ENCODE data around the gene GINS2.

Gene GINS2

DNA sequence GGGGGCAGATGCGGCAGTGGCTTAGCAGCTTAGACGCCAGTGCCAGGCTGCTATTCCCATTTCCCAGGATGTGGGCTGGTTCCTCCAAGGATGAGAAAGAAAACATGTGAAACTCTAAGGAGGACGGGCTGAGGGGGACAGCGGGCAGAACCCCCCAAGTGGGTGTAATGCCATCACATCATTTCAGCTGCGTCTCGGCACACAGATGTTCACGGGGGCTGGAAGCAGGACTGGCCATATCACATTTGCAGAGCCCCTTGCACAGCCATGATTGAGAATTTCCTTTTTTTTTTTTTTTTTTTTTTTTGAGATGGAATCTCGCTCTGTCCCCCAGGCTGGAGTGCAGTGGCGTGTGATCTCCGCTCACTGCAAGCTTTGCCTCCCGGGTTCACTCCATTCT lies 15.3 kb upstream of the GINS2 start:
- no peak for DNase-seq (ENCODE audit: low spot score)
- no peak overlapping the region for H3K27ac ChIP-seq
- H3K4me3 ChIP-seq = no peak overlapping the region
- TF ChIP-seq, protein P1, sequence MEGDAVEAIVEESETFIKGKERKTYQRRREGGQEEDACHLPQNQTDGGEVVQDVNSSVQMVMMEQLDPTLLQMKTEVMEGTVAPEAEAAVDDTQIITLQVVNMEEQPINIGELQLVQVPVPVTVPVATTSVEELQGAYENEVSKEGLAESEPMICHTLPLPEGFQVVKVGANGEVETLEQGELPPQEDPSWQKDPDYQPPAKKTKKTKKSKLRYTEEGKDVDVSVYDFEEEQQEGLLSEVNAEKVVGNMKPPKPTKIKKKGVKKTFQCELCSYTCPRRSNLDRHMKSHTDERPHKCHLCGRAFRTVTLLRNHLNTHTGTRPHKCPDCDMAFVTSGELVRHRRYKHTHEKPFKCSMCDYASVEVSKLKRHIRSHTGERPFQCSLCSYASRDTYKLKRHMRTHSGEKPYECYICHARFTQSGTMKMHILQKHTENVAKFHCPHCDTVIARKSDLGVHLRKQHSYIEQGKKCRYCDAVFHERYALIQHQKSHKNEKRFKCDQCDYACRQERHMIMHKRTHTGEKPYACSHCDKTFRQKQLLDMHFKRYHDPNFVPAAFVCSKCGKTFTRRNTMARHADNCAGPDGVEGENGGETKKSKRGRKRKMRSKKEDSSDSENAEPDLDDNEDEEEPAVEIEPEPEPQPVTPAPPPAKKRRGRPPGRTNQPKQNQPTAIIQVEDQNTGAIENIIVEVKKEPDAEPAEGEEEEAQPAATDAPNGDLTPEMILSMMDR (IDR thresholded peaks at IDR 0.05) = no peak

- Histone ChIP-seq H3K27ac (no peak overlapping the region), H3K4me3 (no peak overlapping the region)
- no peak for DNase-seq (ENCODE audit: low spot score)
- TF ChIP-seq, protein P1 (IDR thresholded peaks at IDR 0.05) = no peak
Observed at GRCh38 chr16:85699628-85700027, 10.9 kb upstream of the GINS2 start.

GRCh38 chr16:85698935-85699558 lies 10.3 kb upstream of the GINS2 start:
- DNase-seq (ENCODE audit: low spot score) = no peak
- TF ChIP-seq, protein P1 (IDR thresholded peaks at IDR 0.05) = no peak
- Histone ChIP-seq H3K4me3 (no peak overlapping the region), H3K27ac (no peak overlapping the region)

DNA sequence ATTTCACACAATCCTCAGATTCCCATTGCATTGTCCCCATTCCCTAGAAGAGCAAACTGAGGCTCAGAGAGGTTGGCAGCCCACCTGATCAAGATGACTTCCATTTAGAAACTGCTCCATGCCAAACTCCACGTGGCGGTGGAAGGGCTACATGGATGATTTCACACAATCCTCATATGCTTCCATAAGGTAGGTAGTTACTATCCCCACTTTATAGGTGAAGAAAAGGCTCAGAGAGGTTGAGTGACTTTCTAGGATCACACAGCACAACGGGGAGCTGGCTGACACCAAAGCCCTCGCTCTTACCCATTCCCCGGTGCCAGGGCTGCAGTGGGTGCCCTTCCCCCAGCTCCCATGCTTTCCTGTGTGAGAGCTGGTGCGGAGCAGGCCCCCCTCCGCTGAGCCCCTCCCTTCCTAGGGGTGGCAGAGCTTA lies 9.7 kb upstream of the GINS2 start:
- Histone ChIP-seq H3K27ac (no peak overlapping the region), H3K4me3 (no peak overlapping the region)
- no peak for DNase-seq (ENCODE audit: low spot score)
- TF ChIP-seq, protein P1 (IDR thresholded peaks at IDR 0.05) = no peak

DNA sequence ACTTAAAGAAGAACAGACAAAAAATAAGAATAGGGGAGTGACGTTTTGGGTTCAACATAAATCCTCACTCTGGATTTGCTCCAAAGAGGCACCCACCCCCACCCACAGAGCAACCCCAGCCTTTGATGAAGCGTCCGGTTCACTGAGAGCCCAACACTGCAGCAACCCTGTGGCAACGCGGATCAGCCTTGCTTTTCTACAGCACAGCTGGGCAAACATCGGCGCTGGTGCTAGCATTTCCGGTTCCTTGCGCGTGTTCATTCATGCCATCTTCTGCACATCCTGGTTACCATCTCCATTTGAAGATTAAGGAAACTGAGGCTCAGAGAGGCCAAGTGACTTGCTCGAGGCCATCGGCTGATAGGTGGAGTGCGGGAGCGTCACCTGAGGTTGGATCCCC lies 8.7 kb upstream of the GINS2 start:
- no peak for DNase-seq (ENCODE audit: low spot score)
- Histone ChIP-seq H3K4me3 (no peak overlapping the region), H3K27ac (no peak overlapping the region)
- TF ChIP-seq, protein P1 (IDR thresholded peaks at IDR 0.05) = no peak

GRCh38 chr16:85696781-85697180 lies 8.0 kb upstream of the GINS2 start:
- TF ChIP-seq, protein P1 (IDR thresholded peaks at IDR 0.05) = no peak
- Histone ChIP-seq H3K4me3 (no peak overlapping the region), H3K27ac (no peak overlapping the region)
- no peak for DNase-seq (ENCODE audit: low spot score)
